ENCODE measurements around the gene POLR3H.

Gene POLR3H

DNA sequence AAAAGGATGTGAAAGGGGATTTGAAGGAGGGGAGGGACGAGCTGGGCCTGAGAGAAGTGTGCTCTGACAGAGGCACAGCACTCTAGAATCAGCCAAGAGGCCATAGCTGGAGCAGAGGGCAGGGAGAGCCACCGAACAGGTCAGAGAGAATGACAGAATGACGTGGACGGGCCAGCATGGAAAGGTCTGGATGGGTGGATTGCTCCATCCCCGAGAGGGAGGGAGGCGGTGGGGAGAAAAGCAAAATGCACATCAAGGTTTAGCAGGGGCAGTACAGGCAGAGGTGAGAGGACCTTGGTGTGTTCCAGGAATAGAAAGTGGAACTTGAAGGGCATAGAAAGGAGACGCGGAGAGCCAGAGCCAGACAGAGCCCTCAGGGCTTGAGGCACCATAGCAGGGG lies 38.4 kb upstream of the POLR3H start:
- no peak for DNase-seq (ENCODE audit: low read depth)
- no peak overlapping the region for H3K4me3 ChIP-seq (ENCODE audit: low read length)
- no peak for TF ChIP-seq CTCF (IDR thresholded peaks at IDR 0.05; ENCODE audit: insufficient read depth, low read depth, low read length, missing control alignments)

- no peak for TF ChIP-seq CTCF (IDR thresholded peaks at IDR 0.05; ENCODE audit: insufficient read depth, low read depth, low read length, missing control alignments)
- H3K4me3 ChIP-seq (ENCODE audit: low read length): no peak overlapping the region
- DNase-seq (ENCODE audit: low read depth): no peak
Observed at GRCh38 chr22:41579997-41580355, 35.7 kb upstream of the POLR3H start.

DNA sequence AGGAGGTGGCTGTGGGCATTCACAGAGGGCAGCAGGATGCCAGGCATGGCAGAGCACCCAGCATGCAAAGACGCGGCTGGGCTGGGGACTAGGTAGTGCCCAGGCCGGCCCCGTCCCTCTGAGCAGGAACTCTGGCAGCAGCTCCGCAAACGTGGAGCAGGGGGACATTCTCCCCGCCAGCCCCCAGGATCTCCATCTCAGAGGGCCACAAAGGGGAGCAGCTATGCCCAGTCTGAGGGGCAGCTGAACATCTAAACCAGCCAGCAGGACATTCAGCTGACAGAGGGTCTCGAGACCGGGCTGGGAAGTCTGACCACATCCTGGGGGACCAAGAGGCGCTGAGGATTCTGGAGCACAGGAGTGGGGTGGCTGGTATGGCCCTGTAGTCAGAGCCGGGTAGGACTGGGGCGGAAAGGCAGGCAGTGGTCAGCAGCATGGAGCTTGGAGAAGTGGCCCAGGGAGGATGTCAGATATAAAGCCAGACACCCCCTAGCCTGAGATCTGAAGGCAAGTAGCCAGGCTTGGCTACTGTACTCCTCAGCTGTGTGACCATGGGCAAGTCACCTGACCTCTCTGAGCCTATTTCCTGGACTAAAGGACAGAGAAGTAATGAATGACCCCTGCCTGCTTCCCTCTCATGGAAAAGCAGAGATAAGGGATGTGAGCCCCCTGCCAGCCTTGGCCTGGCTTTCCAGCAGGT lies 35.2 kb upstream of the POLR3H start:
- H3K4me3 ChIP-seq (ENCODE audit: low read length): no peak overlapping the region
- TF ChIP-seq CTCF (IDR thresholded peaks at IDR 0.05; ENCODE audit: insufficient read depth, low read depth, low read length, missing control alignments): no peak
- DNase-seq (ENCODE audit: low read depth): no peak

GRCh38 chr22:41578818-41579217 lies 34.5 kb upstream of the POLR3H start:
- DNase-seq (ENCODE audit: low read depth): no peak
- H3K4me3 ChIP-seq (ENCODE audit: low read length): no peak overlapping the region
- no peak for TF ChIP-seq CTCF (IDR thresholded peaks at IDR 0.05; ENCODE audit: insufficient read depth, low read depth, low read length, missing control alignments)

DNA sequence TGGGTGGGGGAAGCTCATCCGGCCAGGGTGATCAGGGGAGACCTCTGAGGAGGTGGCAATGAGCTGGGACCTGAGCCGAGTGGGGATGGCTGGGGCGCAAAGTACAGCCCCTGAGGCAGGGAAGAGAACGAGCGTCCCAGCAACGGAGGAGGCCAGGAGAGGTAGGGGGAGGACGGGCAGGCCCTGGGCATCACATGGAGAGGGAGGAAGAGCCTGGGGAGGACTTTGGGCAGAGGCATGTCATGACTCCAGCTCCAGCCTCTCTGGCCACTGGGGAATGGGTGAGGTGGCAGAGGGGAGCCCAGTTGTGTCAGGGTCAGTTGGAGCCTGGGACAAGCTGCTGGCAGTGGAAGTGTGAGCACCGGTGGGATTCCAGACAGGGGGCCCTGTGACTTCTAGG lies 33.8 kb upstream of the POLR3H start:
- H3K4me3 ChIP-seq (ENCODE audit: low read length): no peak overlapping the region
- no peak for TF ChIP-seq CTCF (IDR thresholded peaks at IDR 0.05; ENCODE audit: insufficient read depth, low read depth, low read length, missing control alignments)
- no peak for DNase-seq (ENCODE audit: low read depth)

DNA sequence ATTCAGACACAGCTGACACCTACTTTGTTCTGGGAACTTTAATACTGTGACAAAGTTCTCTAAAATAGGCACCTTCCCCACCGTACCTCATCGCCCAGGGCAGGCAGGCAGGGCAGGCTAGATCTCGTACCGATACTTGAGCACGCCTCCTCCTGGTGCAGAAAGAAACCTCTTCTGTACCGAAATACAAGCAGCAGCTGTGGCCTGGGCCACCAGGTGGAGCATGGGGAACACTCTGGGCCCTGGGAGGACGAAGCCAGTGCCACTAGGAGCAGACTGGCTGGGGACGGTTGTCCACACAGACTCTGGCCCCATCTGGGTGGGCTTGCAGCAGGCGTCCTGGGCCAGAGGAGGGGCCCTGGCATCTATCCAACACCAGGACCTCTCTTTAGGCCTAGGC lies 32.6 kb upstream of the POLR3H start:
- no peak overlapping the region for H3K4me3 ChIP-seq (ENCODE audit: low read length)
- TF ChIP-seq CTCF (IDR thresholded peaks at IDR 0.05; ENCODE audit: insufficient read depth, low read depth, low read length, missing control alignments): peak; percentile 72
- DNase-seq (ENCODE audit: low read depth): peak; percentile 66

GRCh38 chr22:41575533-41575932 lies 31.3 kb upstream of the POLR3H start:
- TF ChIP-seq CTCF (IDR thresholded peaks at IDR 0.05; ENCODE audit: insufficient read depth, low read depth, low read length, missing control alignments): no peak
- DNase-seq (ENCODE audit: low read depth): no peak
- no peak overlapping the region for H3K4me3 ChIP-seq (ENCODE audit: low read length)
